Renal cortical epithelial cell (primary cell): ENCODE data around the gene FBXO21. TPM values are rescaled to one million over a fixed set of nuclear protein-coding genes. Genes with fewer than 3 reads are reported as not detected.
"Not testable (repeated sequence)": the region's sequence is repeated elsewhere in the genome, so short reads cannot be mapped to it uniquely, and the experiment has no call there.

ENCODE experiments used
- DNase-seq: peaks from one replicate; pipeline ENCODE4 v3.0.0-alpha.2; 2011; ENCODE audit warnings: low read depth
- total RNA-seq: library from RNA; depleted of rRNA; stranded (reverse); fragments of >200 nt; gene quantifications from 2 replicates; pipeline ENCODE4 v1.2.3, GENCODE V29; 2014

FBXO21 gene
- total RNA-seq, 1 donor from 2014 or later, result 110 TPM

DNA sequence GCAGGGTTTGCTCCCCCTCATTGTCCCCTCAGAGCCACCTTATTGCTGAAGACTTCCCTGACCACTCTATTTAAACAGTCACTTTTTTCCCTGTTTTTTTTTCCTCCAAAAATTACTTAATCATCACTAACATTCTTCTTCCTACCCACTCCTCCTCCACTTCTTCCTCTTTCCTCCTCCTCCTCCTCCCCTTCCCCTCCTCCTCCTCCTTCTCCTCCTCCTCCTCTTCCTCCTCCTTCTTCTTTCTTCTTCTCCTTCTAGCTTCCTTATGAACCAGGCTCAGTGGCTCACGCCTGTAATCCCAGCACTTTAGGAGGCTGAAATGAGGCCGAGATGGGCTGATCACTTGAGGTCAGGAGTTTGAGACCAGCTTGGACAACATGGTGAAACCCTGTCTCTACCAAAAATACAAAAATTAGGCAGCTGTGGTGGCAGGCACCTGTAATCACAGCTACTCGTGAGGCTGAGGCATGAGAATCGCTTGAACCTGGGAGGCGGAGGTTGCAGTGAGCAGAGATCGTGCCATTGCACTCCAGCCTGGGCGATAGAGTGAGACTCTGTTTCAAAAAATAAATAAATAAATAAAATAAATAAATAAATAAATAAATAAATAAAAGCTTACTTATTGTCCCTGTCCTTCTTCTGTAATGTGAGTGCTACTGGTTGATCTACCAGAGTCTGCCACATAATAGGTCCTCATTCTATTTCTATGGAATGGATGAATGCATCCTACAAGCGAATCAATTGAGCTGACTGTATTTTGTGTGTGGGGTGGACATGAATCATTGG lies 9.9 kb upstream of the FBXO21 start:
- not testable (repeated sequence) for DNase-seq

- not testable (repeated sequence) for DNase-seq
These were observed 6.1 kb upstream of the FBXO21 start for GRCh38 chr12:117196334-117196733.

DNA sequence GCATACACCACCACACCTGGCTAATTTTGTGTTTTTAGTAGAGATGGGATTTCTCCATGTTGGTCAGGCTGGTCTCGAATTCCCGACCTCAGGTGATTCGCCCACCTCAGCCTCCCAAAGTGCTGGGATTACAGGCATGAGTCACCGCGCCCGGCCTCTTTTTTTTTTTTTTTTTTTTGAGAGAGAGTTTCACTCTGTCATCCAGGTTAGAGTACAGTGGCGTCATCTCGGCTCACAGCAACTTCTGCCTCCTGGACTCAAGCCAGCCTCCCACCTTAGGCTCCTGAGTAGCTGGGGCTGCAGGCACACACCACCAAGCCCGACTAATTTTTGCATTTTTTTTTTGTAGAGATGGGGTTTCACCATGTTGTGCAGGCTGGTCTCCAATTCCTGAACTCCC lies 4.8 kb upstream of the FBXO21 start:
- not testable (repeated sequence) for DNase-seq

DNA sequence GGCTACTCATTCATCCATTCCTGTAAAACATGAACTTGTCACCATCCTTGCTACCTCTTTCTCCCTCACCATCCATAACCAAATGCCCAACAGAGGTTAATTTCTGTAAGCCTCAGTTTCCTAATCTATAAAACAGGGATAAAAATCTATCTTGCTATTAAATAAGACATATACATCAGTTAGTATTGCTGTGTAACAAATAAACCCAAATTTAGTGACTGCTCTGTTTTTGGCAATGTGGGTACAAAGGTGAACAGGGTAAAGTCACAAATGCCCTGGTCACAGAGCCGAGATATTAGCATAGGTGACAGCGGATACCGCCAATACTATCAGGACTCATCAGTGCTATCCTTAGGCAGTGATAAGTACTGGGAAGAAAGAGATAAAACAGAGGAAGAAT lies 3.6 kb upstream of the FBXO21 start:
- DNase-seq, result no peak

- DNase-seq, result not testable (repeated sequence)
These were observed 2.3 kb upstream of the FBXO21 start for GRCh38 chr12:117192581-117192980.

- no peak for DNase-seq
These were observed 1.8 kb upstream of the FBXO21 start for GRCh38 chr12:117192057-117192456.

- no peak for DNase-seq
These were observed 503 bp downstream of the FBXO21 start for GRCh38 chr12:117189725-117190209.

DNA sequence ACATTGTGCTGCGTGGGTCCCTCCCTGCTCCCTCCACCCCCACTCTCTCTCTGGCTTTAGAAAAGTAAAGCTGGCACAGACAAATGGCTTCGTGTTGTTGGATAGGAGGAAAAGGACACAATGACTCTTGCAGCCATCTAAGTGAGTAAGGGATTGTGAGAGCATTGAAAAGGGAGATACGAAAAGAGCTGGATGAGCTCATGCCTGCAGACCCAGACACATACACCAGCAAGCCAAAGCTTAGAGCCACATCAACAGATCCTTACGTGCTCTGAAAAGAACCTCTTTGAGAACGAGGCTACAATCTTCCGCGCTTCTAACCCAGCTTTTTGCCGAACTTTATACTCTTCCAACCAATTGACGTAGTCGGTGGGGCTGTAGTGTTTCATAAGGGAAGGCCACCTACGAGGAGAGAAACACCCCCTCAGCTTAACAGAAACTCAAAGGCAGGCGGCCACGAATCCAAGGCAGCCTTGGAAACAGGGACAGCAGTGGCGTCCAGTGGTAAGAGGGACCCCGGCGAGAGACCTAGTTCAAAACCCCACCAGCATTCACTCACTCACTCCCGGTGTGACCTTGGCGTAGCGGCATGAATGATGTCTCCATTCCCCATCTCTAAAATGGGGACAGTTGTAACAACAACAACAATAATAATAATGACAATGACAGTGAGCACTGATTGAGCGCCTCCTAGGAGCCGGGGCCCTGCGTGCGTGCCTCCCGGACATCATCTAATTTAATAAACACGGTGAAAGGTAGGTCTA lies 1.1 kb downstream of the FBXO21 start:
- DNase-seq, result peak; percentile 52

DNA sequence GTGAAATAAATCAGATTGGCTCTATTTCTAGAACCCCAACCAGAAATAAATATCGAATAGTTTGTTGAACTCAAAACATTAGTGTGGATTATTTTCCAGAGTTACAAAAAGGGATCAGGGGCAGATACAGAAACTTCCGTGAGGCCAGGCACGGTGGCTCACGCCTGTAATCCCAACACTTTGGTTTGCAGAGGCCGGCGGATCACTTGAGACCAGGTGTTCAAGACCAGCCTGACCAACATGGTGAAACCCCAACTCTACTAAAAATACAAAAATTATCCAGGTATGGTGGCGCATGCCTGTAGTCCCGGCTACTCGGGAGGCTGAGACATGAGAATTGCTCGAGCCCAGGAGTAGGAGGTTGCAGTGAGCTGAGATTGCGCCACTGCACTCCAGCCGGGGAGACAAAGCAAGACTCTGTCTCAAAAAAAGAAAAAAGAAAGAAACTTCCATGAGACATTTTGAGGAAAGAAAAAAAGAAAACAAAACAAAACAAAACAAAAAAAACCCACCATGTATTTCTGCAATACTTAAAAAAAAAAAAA lies 2.1 kb downstream of the FBXO21 start:
- DNase-seq, result no peak

GRCh38 chr12:117187421-117187820 lies 2.8 kb downstream of the FBXO21 start:
- DNase-seq, result peak; percentile 13

- no peak for DNase-seq
These were observed 7.4 kb downstream of the FBXO21 start for GRCh38 chr12:117182866-117183265.

- not testable (repeated sequence) for DNase-seq
These were observed 8.8 kb downstream of the FBXO21 start for GRCh38 chr12:117181468-117181843.

DNA sequence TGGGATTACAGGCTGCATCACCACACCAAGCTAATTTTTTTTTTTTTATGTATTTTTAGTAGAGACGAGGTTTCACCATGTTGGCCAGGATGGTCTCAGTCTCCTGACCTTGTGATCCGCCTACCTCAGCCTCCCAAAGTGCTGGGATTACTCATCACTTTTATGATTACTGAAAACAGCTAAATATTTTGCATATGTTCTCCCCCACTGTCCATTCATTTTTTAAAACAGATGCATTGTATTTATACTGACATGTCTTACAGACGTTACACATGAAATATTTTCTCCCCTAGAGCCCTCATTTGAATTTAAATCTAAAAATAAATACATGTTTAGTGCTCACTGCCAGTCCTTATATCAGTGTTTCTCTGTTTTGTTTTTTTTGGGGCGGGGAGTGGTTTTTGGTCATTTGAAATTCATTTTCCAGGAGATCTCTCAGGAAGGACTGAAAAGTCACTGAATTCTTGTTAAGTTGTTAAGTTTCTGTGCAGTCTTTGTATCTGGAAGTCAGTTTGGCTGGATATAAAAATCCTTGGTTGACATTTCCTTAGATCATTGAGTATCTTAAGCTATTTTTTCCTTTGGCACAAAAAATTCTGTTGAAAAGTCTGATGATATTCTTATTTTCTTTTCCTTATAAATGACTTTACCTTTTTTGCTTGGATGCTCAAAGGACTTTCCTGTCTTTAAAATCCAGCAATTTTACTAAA lies 9.4 kb downstream of the FBXO21 start:
- no peak for DNase-seq

GRCh38 chr12:117178745-117179144 lies 11.5 kb downstream of the FBXO21 start:
- no peak for DNase-seq

- DNase-seq, result no peak
These were observed 12.0 kb downstream of the FBXO21 start for GRCh38 chr12:117178301-117178700.

DNA sequence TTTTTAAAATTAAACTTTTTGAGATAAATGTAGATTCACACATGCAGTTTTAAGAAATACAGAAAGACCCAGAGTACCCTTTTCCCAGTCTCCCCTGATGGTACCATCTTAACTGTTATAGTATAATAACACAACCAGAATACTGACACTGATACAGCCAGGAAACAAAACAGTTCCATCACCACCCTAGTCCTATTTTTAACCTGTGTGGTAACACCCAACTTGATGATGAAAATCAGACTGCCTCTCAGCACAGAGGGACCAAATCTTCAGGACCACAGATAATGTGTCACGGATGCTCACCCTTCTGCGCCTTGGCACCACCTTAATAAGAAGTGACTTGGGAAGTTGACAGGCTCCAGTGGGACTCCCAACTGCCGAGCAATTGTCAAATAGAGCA lies 18.1 kb downstream of the FBXO21 start:
- no peak for DNase-seq

- DNase-seq, result no peak
These were observed 18.6 kb downstream of the FBXO21 start for GRCh38 chr12:117171499-117172162.

- no peak for DNase-seq
These were observed 20.7 kb downstream of the FBXO21 start for GRCh38 chr12:117169548-117169947.

GRCh38 chr12:117168976-117169375 lies 21.3 kb downstream of the FBXO21 start:
- DNase-seq, result no peak

- DNase-seq, result no peak
These were observed 22.5 kb downstream of the FBXO21 start for GRCh38 chr12:117167769-117168168.

DNA sequence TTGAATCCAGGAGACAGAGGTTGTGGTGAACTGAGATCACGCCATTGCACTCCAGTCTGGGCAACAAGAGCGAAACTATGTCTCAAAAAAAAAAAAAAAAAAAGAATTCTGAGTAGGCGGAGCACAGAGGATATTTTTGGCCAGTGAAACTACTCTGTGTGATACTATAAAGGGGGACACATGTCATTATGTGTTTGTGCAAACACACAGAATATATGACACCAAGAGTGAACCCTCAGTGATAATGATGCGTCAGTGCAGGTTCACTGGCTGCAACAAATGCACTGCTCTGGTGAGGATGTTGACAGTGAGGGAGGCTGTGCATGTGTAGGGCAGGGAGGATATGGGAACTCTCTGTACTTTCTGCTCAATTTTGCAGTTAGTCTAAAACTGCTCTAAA lies 24.2 kb downstream of the FBXO21 start:
- no peak for DNase-seq

DNA sequence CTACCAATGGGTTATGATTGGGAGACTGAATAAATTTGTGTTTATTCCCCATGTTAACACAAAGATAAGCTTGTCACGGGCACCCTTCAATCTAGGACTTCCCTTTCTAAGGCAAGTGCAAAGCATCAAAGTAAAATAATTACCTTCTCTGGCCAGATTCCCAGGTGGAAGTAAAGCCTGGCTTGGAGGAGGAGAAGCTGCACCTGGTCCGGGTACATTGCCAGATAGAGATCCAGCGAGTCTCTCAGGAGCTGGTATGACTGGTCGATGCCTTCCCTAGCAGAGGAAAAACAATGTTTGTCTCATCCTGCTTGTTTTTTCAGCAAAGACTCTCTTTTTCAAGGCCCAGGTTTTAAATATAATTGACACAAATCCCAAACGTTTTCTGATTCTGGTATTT lies 24.9 kb downstream of the FBXO21 start:
- DNase-seq, result no peak
